HepG2 (cell line): ENCODE results near the gene SBNO2. TPM values are rescaled to one million over a fixed set of nuclear protein-coding genes. Genes with fewer than 3 reads are reported as not detected.

Experiments used
- AKNA ChIP-seq: sonication (generic); formaldehyde crosslinking; IDR thresholded peaks from 2 replicates; pipeline ENCODE4 v1.4.0; 2020; ENCODE audit warnings: missing genetic modification reagents, borderline replicate concordance
- CEBPG ChIP-seq: IDR thresholded peaks from 2 replicates; pipeline ENCODE4 v1.6.1; 2016
- FOXP1 ChIP-seq, 2 experiments: fragments of 450-650 bp in 1 of 2; IDR thresholded peaks; 2 replicates each; pipeline ENCODE4 v1.6.1; 2017 to 2018; ENCODE audit warnings: antibody characterized with exemption in 1 of 2
- GFI1 ChIP-seq: sonication (generic); formaldehyde crosslinking; IDR thresholded peaks from 2 replicates; pipeline ENCODE4 v1.5.0; 2020; ENCODE audit warnings: missing genetic modification reagents, mild to moderate bottlenecking, borderline replicate concordance
- HDAC2 ChIP-seq: sonication (generic); formaldehyde crosslinking; IDR thresholded peaks from 2 replicates; pipeline ENCODE4 v1.4.0; 2020; ENCODE audit warnings: missing genetic modification reagents
- HMG20A ChIP-seq: IDR thresholded peaks from 2 replicates; pipeline ENCODE4 v1.6.1; 2016; ENCODE audit warnings: borderline replicate concordance
- JUNB ChIP-seq: sonication (generic); formaldehyde crosslinking; IDR thresholded peaks from 2 replicates; pipeline ENCODE4 v1.8.0; 2022; ENCODE audit warnings: missing genetic modification reagents, mild to moderate bottlenecking, borderline replicate concordance
- KLF15 ChIP-seq: sonication (generic); formaldehyde crosslinking; IDR thresholded peaks from 2 replicates; pipeline ENCODE4 v1.8.1; 2023; ENCODE audit warnings: borderline replicate concordance, mild to moderate bottlenecking, inconsistent platforms, missing genetic modification reagents, mixed read lengths
- MED8 ChIP-seq: sonication (generic); formaldehyde crosslinking; IDR thresholded peaks from 2 replicates; pipeline ENCODE4 v1.8.1; 2023; ENCODE audit warnings: mild to moderate bottlenecking, missing genetic modification reagents; ENCODE audit not compliant: insufficient replicate concordance
- MTA1 ChIP-seq: sonication (generic); formaldehyde crosslinking; IDR thresholded peaks from 2 replicates; pipeline ENCODE4 v1.4.0; 2020; ENCODE audit warnings: missing genetic modification reagents, mild to moderate bottlenecking, borderline replicate concordance
- NR2C2 ChIP-seq: sonication (generic); formaldehyde crosslinking; IDR thresholded peaks from 2 replicates; pipeline ENCODE4 v1.4.0; 2020; ENCODE audit warnings: missing genetic modification reagents, mild to moderate bottlenecking, moderate library complexity, borderline replicate concordance
- PBX2 ChIP-seq: IDR thresholded peaks from 2 replicates; pipeline ENCODE4 v1.6.1; 2016; ENCODE audit warnings: control low read depth
- POLR2AphosphoS5 ChIP-seq: IDR thresholded peaks from 2 replicates; pipeline ENCODE4 v1.6.1; 2012; ENCODE audit warnings: low read depth, low read length
- RAD51 ChIP-seq: fragments of 450-650 bp; IDR thresholded peaks from 2 replicates; pipeline ENCODE4 v1.6.1; 2016; ENCODE audit warnings: borderline replicate concordance
- SALL2 ChIP-seq: sonication (generic); formaldehyde crosslinking; IDR thresholded peaks from 2 replicates; pipeline ENCODE4 v1.8.1; 2023; ENCODE audit warnings: mild to moderate bottlenecking, missing genetic modification reagents, inconsistent platforms
- SETDB1 ChIP-seq: sonication (generic); formaldehyde crosslinking; IDR thresholded peaks from 2 replicates; pipeline ENCODE4 v1.5.1; 2020; ENCODE audit warnings: missing genetic modification reagents, mild to moderate bottlenecking, borderline replicate concordance
- SNRNP70 ChIP-seq: fragments of 200-400 bp; formaldehyde crosslinking; IDR thresholded peaks from 2 replicates; pipeline ENCODE4 v1.6.1; 2017; ENCODE audit warnings: mild to moderate bottlenecking, low read depth, low read length, moderate library complexity
- ZBTB42 ChIP-seq: sonication (generic); formaldehyde crosslinking; IDR thresholded peaks from 2 replicates; pipeline ENCODE4 v1.5.0; 2020; ENCODE audit warnings: mild to moderate bottlenecking, missing genetic modification reagents
- ZNF180 ChIP-seq: sonication (generic); formaldehyde crosslinking; IDR thresholded peaks from 2 replicates; pipeline ENCODE4 v1.4.0; 2020; ENCODE audit warnings: low read depth, missing genetic modification reagents, borderline replicate concordance
- ZNF746 ChIP-seq: sonication (generic); formaldehyde crosslinking; IDR thresholded peaks from 2 replicates; pipeline ENCODE4 v1.8.0; 2022; ENCODE audit warnings: mild to moderate bottlenecking, missing genetic modification reagents
- ZSCAN12 ChIP-seq: sonication (generic); formaldehyde crosslinking; IDR thresholded peaks from 2 replicates; pipeline ENCODE4 v1.9.0; 2021; ENCODE audit warnings: mild to moderate bottlenecking, missing genetic modification reagents
- polyA plus RNA-seq, 8 experiments: library from polyadenylated mRNA; depleted of rRNA in 3 of 8; stranded (reverse) in 7 of 8; unstranded in 1 of 8; fragments of >200 nt; fragmentation: Illumina TruSeq in 4 of 8; extraction: Trizol in 4 of 8; gene quantifications; 2 replicates each; pipeline versions ENCODE4 v1.2.1 to v1.2.3, GENCODE V29; 2011 to 2016; ENCODE audit warnings: low read depth in 4 of 8, missing spikeins in 1 of 8, mixed read lengths in 1 of 8; ENCODE audit not compliant: insufficient read depth in 1 of 8
- total RNA-seq, 5 experiments: library from RNA; depleted of rRNA; stranded (reverse); fragments of >200 nt; fragmentation: Illumina TruSeq; extraction: Trizol; gene quantifications; 2 replicates each; pipeline ENCODE4 v1.2.3, GENCODE V29; 2016; ENCODE audit warnings: low read depth in 1 of 5

Gene SBNO2
- total and polyA plus RNA-seq, 2 of the 13 experiments (the other 11 are each of a cell fraction or from before 2014, with no cell fraction given): 8.6 to 10.4 TPM

DNA sequence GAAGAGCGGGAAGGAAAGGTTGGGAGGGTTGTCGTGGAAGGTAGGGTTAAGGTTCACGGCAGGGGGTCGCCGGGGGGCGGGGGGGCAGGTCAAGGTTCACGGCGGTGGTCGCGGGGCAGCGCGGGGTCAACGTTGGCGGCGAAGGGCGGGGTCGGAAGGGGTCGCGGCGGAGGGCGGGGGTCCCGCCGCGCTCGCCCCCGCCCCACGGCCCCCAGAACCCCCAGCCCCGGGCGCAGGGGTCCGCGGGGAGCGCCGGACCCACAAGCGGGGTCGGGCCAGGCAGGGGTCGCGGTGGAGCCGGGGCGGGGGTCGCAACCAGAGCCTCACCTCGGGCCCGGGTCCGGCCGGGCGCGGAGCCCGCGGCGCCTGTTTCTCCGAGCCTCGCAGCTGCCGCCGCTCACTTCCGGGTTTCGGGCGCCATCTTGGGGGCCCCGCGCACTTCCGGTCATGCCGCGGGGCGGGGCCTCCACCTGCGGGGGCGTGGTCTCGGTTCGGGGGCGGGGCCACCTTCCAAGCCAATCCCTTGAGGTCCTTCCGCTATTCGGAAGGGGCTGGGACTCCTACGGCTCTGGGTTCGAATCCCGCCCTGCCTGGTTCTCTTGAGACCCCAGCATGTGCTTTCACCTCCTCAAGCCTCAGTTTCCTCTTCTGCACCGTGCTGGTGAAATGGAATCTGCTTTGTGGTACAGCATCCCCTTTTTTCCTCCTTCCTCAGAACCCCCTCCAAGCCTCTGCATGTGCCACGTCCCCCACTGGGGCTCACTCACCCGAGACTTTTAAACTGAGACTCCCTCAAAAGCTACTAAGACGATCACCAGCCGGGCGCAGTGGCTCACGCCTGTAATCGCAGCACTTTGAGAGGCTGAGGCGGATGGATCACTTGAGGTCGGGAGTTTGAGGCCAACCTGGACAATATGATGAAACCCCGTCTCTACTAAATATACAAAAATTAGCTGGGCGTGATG lies at the start of gene SBNO2 (continued):
- TF ChIP-seq ZNF746 (CRISPR knock-in tag): no peak
- 0 out of 2 replicates have a peak, but pooled peaks have one; percentile 29 for TF ChIP-seq GFI1 (CRISPR knock-in tag)
- peak; percentile 16 for TF ChIP-seq MED8 (CRISPR knock-in tag)
- no peak for TF ChIP-seq KLF15 (CRISPR knock-in tag)
- TF ChIP-seq ZSCAN12 (CRISPR knock-in tag): no peak
- TF ChIP-seq JUNB (CRISPR knock-in tag): no peak
- TF ChIP-seq SALL2 (CRISPR knock-in tag): peak; percentile 53; the same call in 1 of the 2 replicates
- no peak for TF ChIP-seq SNRNP70
- no peak for TF ChIP-seq ZNF180
- TF ChIP-seq POLR2AphosphoS5: peak; percentile 46; the same call in 1 of the 2 replicates
- no peak for TF ChIP-seq AKNA (CRISPR knock-in tag)
- TF ChIP-seq HDAC2 (CRISPR knock-in tag): peak; percentile 20; the same call in 1 of the 2 replicates
- TF ChIP-seq MTA1 (CRISPR knock-in tag): no peak
- peak; percentile 62; the same call in 1 of the 2 replicates for TF ChIP-seq NR2C2 (CRISPR knock-in tag)
- TF ChIP-seq ZBTB42 (CRISPR knock-in tag): no peak
- no peak for TF ChIP-seq FOXP1 (IDR thresholded peaks at IDR 0.05)
- no peak for TF ChIP-seq FOXP1 (CRISPR knock-in tag; IDR thresholded peaks at IDR 0.05)
- no peak for TF ChIP-seq CEBPG (CRISPR knock-in tag)
- no peak for TF ChIP-seq PBX2
- no peak for TF ChIP-seq HMG20A (CRISPR knock-in tag)
- no peak for TF ChIP-seq RAD51
- TF ChIP-seq SETDB1: no peak
